Breast epithelium (tissue), 4 donors: ENCODE data around the gene NUP160. TPM values are rescaled to one million over a fixed set of nuclear protein-coding genes. Genes with fewer than 3 reads are reported as not detected.
"Not testable (repeated sequence)": the region's sequence is repeated elsewhere in the genome, so short reads cannot be mapped to it uniquely, and the experiment has no call there.

Experiments used
- DNase-seq, 2 donors: peaks; one replicate each; pipeline ENCODE4 v3.0.0-alpha.2; 2019; ENCODE audit warnings: low spot score in 2 of 2
- H3K27ac ChIP-seq, 2 donors: fragments of 200-600 bp; sonication (generic) in 1 of 2; one replicate each; pipeline ENCODE4 v1.5.1; 2016 to 2019; ENCODE audit warnings: mild to moderate bottlenecking in 1 of 2
- H3K27me3 ChIP-seq, 2 donors: fragments of 200-600 bp; sonication (generic) in 1 of 2; one replicate each; pipeline versions ENCODE4 v1.5.1 to v1.6.0; 2017 to 2019; ENCODE audit warnings: control low read depth in 1 of 2, mild to moderate bottlenecking in 1 of 2
- H3K36me3 ChIP-seq: fragments of 200-600 bp; one replicate; pipeline ENCODE4 v1.5.1; 2019
- H3K4me1 ChIP-seq, 2 donors: fragments of 200-600 bp; sonication (generic); one replicate each; pipeline ENCODE4 v1.5.1; 2016 to 2019; ENCODE audit warnings: control low read depth in 1 of 2
- H3K4me3 ChIP-seq, 3 donors: fragments of 200-600 bp; sonication (generic); 1 replicate in 2 of 3; 2 replicates in 1 of 3; pipeline ENCODE4 v1.5.1; 2016 to 2019; ENCODE audit warnings: mild to moderate bottlenecking in 3 of 3, moderate library complexity in 2 of 3
- H3K9me3 ChIP-seq, 2 donors: fragments of 200-600 bp; sonication (generic) in 1 of 2; one replicate each; pipeline ENCODE4 v1.5.1; 2016 to 2019; ENCODE audit warnings: control low read depth in 1 of 2
- POLR2A ChIP-seq: fragments of 450-650 bp; IDR thresholded peaks from one replicate; pipeline ENCODE4 v1.6.1; 2016; ENCODE audit warnings: antibody characterized with exemption, mild to moderate bottlenecking, moderate library complexity
- POLR2AphosphoS5 ChIP-seq, 3 donors: sonication (generic); formaldehyde crosslinking; IDR thresholded peaks; one replicate each; pipeline ENCODE4 v1.6.1; 2017; ENCODE audit warnings: antibody characterized with exemption in 3 of 3
- intact Hi-C: fragments of 100-400 bp; cut with DNase I; formaldehyde crosslinking; loops from one replicate; pipeline ENCODE4 v1.15.1; 2023; ENCODE audit warnings: low total_unique reads
- total RNA-seq, 3 donors: library from RNA; depleted of rRNA; stranded (reverse); fragments of >200 nt; gene quantifications; one replicate each; pipeline ENCODE4 v1.1.0, GENCODE V29; 2016
- TF ChIP-seq, protein P1 (sequence below), 3 donors: fragments of 450-650 bp; IDR thresholded peaks; one replicate each; pipeline ENCODE4 v1.5.1; 2016 to 2017; ENCODE audit warnings: antibody characterized with exemption in 3 of 3, mild to moderate bottlenecking in 3 of 3, moderate library complexity in 3 of 3

Gene NUP160
- total RNA-seq, 3 donors from 2014 or later: 28.2 to 41.4 (median 40.6) TPM

DNA sequence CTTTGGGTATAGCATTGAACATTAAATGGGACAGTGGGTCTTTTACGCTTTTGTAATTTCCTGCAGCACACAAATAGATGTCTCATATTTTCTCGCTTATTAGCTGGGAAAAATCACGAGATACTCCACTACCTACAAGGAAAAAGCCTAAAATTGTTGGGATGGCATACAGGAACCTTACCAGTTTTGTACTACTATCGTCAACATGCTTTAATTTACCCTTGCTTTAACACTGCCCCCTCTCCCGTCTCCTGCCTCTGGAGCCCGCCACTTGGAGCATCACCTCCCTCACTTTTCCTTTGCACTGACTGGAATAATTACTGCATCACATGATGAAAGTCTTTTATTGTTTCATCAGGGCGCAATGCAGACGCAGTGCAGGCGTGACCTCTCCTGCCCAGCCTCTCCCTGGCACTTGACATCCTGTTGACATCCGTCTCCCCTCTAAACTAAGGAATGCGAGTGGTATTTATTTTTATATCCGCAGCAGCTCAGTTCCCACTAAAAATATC lies 80.0 kb downstream of the NUP160 start:
- no peaks in the 10 kb centered on the region for H3K36me3 ChIP-seq
- peak; percentile 87 for TF ChIP-seq POLR2AphosphoS5 (IDR thresholded peaks at IDR 0.05)
- TF ChIP-seq, protein P1, sequence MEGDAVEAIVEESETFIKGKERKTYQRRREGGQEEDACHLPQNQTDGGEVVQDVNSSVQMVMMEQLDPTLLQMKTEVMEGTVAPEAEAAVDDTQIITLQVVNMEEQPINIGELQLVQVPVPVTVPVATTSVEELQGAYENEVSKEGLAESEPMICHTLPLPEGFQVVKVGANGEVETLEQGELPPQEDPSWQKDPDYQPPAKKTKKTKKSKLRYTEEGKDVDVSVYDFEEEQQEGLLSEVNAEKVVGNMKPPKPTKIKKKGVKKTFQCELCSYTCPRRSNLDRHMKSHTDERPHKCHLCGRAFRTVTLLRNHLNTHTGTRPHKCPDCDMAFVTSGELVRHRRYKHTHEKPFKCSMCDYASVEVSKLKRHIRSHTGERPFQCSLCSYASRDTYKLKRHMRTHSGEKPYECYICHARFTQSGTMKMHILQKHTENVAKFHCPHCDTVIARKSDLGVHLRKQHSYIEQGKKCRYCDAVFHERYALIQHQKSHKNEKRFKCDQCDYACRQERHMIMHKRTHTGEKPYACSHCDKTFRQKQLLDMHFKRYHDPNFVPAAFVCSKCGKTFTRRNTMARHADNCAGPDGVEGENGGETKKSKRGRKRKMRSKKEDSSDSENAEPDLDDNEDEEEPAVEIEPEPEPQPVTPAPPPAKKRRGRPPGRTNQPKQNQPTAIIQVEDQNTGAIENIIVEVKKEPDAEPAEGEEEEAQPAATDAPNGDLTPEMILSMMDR (IDR thresholded peaks at IDR 0.05): no peak
- TF ChIP-seq POLR2A: peak; percentile 72
- peak overlapping the region; percentile 80 to 90 (median 90) for H3K4me3 ChIP-seq
- peak overlapping the region; percentile 99 to 100 for H3K27ac ChIP-seq
- peak; percentile 61 to 65 for DNase-seq
- intact Hi-C loops: no loop called here
- H3K9me3 ChIP-seq: no peaks in the 10 kb centered on the region
- no peaks in the 10 kb centered on the region for H3K27me3 ChIP-seq
- H3K4me1 ChIP-seq: peaks cover 0 to 6% of the 10 kb centered on the region in 2 donors

DNA sequence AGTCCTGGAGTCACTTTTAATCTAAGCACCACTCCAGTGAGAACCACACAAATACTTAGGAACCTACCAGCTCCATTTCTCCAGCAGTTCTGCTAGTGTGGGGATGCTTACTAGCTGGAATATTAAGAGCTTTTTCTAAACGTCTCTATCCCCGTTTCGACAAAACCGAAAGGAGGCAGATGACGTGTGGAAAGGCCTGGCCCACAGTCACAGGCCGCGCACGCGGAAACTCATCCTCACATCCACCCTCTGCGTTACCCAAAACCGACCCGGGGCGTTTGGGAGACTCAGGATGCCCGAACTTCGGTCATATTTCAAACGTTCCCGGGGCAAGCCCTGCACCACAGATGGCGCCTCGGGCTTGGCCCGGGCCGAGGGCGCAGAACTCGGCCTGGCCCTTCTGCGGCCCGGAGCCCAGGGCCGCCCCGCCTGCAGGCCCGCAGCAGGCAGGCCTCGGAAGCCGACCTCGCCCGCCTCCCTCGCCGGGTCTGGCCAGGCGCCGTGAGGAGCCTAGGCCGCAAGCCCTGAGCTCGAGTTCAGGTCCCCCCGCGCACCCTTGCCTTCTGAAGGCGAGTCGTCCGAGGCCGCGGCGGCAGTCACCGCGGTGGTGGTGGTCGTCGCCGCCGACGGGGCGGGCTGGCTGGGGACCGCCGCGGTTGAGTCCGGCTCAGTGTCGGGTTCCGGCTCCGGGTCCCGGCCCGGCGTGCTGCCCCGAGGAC lies 81.5 kb downstream of the NUP160 start:
- DNase-seq: peak; percentile 68
- Histone ChIP-seq H3K27me3 (no peaks in the 10 kb centered on the region), H3K4me3 (peak overlapping the region; percentile 80 to 90 (median 90)), H3K4me1 (peaks cover 0 to 6% of the 10 kb centered on the region in 2 donors), H3K36me3 (no peaks in the 10 kb centered on the region), H3K27ac (peak overlapping the region; percentile 99 to 100), H3K9me3 (no peaks in the 10 kb centered on the region)
- intact Hi-C loops: no loop called here
- TF ChIP-seq, protein P1 (IDR thresholded peaks at IDR 0.05): no peak
- TF ChIP-seq POLR2AphosphoS5 (IDR thresholded peaks at IDR 0.05): peak in 1 of 3 donors; percentile 7

DNA sequence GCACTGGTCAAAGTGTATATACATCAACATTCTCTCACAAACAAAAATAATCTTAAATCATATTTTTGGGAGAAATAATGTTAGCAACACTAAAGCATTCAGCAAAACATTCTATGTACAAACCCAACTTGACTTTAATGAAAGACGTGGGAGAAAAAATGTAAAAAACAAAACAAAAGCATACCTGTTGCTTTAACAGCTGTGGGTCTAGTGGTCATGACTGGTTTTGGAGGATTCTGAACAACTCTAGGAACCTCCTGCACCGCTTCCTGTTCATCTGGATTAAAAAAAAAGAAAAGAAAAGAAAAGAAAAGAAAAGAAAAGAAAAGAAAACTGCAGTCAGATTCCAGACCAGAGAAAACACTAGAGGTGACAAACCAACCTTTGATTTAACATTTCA lies 83.1 kb downstream of the NUP160 start:
- H3K4me3 ChIP-seq: peak overlapping the region in 2 of 3 donors; percentile 80 to 90
- intact Hi-C loops: no loop called here

DNA sequence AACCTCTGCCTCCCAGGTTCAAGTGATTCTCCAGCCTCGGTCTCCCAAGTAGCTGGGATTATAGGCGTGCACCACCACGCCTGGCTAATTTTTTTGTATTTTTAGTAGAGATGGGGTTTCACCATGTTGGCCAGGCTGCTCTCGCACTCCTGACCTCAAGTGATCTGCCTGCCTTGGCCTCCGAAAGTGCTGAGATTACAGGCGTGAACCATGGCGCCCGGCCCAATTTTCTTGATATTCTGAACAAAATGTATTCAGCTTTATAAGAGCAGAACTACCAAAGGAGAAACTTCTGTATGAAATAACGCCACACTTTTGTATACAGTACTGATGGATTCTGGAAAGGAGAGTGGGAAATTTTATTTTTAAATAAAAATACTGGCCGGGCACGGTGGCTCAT lies 88.9 kb downstream of the NUP160 start:
- H3K36me3 ChIP-seq, intact Hi-C loops, H3K27me3 ChIP-seq, H3K27ac ChIP-seq, H3K9me3 ChIP-seq, H3K4me1 ChIP-seq, H3K4me3 ChIP-seq: not testable (repeated sequence)
- DNase-seq: peak in 1 of 2 donors; percentile 11

More for the DNA sequence above, 83.1 kb downstream of the NUP160 start:
- Histone ChIP-seq H3K4me1 (peaks cover 0 to 6% of the 10 kb centered on the region in 2 donors), H3K36me3 (no peaks in the 10 kb centered on the region), H3K9me3 (no peaks in the 10 kb centered on the region), H3K27ac (peak overlapping the region in 1 of 2 donors; percentile 100), H3K27me3 (no peaks in the 10 kb centered on the region)
- no peak for DNase-seq
- TF ChIP-seq, protein P1 (IDR thresholded peaks at IDR 0.05): no peak
- TF ChIP-seq POLR2AphosphoS5 (IDR thresholded peaks at IDR 0.05): no peak
- TF ChIP-seq POLR2A: no peak

DNA sequence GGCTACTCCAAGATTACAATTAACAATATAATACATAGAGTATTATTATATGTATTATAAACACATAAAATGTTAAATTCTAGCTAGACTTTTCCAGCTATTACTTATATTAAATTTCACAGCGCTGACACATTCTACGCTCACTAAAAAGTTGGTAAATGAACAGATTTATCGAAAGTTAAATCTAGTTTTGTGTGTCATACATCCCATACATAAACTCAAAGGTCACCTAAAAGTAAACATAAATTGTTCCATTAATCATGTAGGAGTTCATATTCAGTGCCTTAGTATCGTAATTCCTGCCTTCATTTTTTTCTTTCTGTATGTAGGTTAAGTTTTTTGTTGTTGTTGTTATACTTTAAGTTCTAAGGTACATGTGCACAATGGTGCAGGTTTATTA lies 91.9 kb downstream of the NUP160 start:
- no peak for DNase-seq
- H3K27me3 ChIP-seq: no peaks in the 10 kb centered on the region
- intact Hi-C loops: no loop called here
- TF ChIP-seq POLR2AphosphoS5 (IDR thresholded peaks at IDR 0.05) (no peak), POLR2A (no peak)
- TF ChIP-seq, protein P1 (IDR thresholded peaks at IDR 0.05): no peak
- no peak overlapping the region for H3K4me3 ChIP-seq
- H3K4me1 ChIP-seq: no peaks in the 10 kb centered on the region
- H3K36me3 ChIP-seq: no peaks in the 10 kb centered on the region
- H3K9me3 ChIP-seq: no peaks in the 10 kb centered on the region
- H3K27ac ChIP-seq: no peak overlapping the region
